ENCODE measurements around the gene RPL13A. TPM values are rescaled to one million over a fixed set of nuclear protein-coding genes. Genes with fewer than 3 reads are reported as not detected.

The RPL13A gene
- total and polyA plus RNA-seq, 9 of the 15 experiments (the other 6 are each of a cell fraction or from before 2014, with no cell fraction given), result 1,744 to 5,482 (median 2,949) TPM

- TF ChIP-seq KLF13 (tag; IDR thresholded peaks at IDR 0.05; ENCODE audit: borderline replicate concordance, low read depth) (no peak), SIRT6 (IDR thresholded peaks at IDR 0.05; ENCODE audit: low read depth, low read length) (no peak), ZNF263 (CRISPR knock-in tag; IDR thresholded peaks at IDR 0.05; ENCODE audit: borderline replicate concordance) (0 out of 2 replicates have a peak, but pooled peaks have one; percentile 21), KLF1 (tag; IDR thresholded peaks at IDR 0.05) (no peak), ATF7 (IDR thresholded peaks at IDR 0.05) (peak; percentile 45; the same call in 1 of the 2 replicates), GTF2F1 (IDR thresholded peaks at IDR 0.05; ENCODE audit: low read depth, low read length) (no peak), JUND (IDR thresholded peaks at IDR 0.05; ENCODE audit: borderline replicate concordance, low read depth, low read length) (peak; percentile 44; the same call in 1 of the 2 replicates), JUND (tag; IDR thresholded peaks at IDR 0.05; ENCODE audit: borderline replicate concordance, low read depth, low read length) (no peak; the same call in 2 of the 3 replicates), GABPA (tag; conservative IDR thresholded peaks at IDR 0.05; ENCODE audit: low read depth) (no peak), ELF2 (CRISPR knock-in tag; IDR thresholded peaks at IDR 0.05) (no peak), ATF1 (CRISPR knock-in tag; IDR thresholded peaks at IDR 0.05) (no peak), ATF1 (tag; IDR thresholded peaks at IDR 0.05) (peak; percentile 65), ZNF347 (CRISPR knock-in tag; IDR thresholded peaks at IDR 0.05; ENCODE audit: low read depth) (no peak), MLLT1 (IDR thresholded peaks at IDR 0.05) (0 out of 4 replicates have a peak, but pooled peaks of 1 of the 2 experiments have one; percentile 30), ZBTB33 (CRISPR knock-in tag; IDR thresholded peaks at IDR 0.05) (peak; percentile 58; the same call in 1 of the 2 replicates), CCAR2 (IDR thresholded peaks at IDR 0.05; ENCODE audit: low read depth, low read length) (no peak), POLR2G (IDR thresholded peaks at IDR 0.05; ENCODE audit: low read depth, low read length) (peak; percentile 45), PATZ1 (CRISPR knock-in tag; IDR thresholded peaks at IDR 0.05; ENCODE audit: borderline replicate concordance) (no peak), PKNOX1 (IDR thresholded peaks at IDR 0.05) (peak; percentile 79), ZNF239 (CRISPR knock-in tag; IDR thresholded peaks at IDR 0.05) (no peak), CTBP1 (IDR thresholded peaks at IDR 0.05; ENCODE audit: borderline replicate concordance) (no peak), EZH2 (IDR thresholded peaks at IDR 0.05; ENCODE audit: borderline replicate concordance, low read depth, low read length) (no peak)
Observed at GRCh38 chr19:49447485-49448431, 39.6 kb upstream of the RPL13A start (continued).
